Measurements from ENCODE around the gene CDH18.

CDH18 gene, protein sequence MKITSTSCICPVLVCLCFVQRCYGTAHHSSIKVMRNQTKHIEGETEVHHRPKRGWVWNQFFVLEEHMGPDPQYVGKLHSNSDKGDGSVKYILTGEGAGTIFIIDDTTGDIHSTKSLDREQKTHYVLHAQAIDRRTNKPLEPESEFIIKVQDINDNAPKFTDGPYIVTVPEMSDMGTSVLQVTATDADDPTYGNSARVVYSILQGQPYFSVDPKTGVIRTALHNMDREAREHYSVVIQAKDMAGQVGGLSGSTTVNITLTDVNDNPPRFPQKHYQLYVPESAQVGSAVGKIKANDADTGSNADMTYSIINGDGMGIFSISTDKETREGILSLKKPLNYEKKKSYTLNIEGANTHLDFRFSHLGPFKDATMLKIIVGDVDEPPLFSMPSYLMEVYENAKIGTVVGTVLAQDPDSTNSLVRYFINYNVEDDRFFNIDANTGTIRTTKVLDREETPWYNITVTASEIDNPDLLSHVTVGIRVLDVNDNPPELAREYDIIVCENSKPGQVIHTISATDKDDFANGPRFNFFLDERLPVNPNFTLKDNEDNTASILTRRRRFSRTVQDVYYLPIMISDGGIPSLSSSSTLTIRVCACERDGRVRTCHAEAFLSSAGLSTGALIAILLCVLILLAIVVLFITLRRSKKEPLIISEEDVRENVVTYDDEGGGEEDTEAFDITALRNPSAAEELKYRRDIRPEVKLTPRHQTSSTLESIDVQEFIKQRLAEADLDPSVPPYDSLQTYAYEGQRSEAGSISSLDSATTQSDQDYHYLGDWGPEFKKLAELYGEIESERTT

DNA sequence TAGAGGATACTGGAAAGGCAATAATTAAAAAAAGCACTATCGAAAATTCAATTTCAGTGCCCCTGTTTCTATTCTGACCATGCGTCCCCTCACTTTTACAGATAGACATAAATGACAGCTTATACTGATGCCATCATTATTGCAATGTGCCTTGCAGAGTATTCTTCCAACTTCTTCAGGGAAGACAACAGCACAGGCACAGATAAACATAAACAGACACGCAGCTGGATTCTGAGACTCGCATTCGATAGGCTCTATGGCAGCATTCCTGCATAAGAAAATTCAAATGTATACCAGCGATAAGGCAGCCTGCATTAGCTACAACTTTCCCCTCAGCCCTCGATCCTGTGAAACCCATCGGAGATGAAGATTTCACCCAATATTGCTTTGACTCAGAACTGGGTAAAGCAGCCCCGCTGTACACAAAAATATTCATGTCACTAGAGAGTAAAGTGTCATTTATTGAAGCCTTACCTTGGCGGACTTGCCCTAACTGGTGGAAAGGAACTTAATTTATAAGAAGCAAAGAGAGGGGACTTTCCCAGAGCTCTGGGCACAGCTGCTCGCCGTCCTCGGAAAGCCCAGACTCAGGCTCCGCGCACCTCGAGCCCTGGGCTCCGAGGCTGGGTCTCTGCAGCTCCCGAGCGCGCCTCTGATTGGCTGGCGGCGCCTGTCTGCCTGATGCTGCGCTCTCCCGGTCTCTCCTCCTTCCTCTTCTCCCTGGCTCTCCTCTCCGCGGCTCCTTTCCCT, at the start of gene CDH18:
Gene CDH18, minus strand, starts transcription at position 589 of the 750 bp plus-strand sequence. CDS start 149,214 bp downstream, outside the sequence.
- no peak for DNase-seq

GRCh38 chr5:20034717-20035116, 46.7 kb upstream of the CDH18 start:
- DNase-seq = no peak

- DNase-seq = no peak
These were observed 45.9 kb upstream of the CDH18 start for GRCh38 chr5:20033881-20034280.

DNA sequence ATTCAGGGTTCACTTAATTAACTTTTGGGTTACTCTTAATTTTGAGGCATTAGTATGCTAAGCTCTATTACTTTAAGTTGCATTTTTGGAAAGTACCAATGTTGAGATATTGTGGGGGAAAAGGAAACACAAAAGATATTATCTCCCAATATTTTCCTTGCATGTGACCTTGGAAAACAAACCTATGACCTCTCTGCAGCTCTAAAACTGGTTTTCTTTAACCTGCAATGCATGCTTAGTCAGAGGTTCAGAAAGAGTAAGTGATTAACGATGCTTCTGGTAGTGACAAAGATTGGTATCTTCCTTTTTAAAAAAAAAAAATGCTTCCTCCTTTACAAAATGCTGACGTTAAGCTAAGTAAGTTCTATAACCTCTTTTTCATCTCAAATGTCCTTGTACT, 44.9 kb upstream of the CDH18 start:
- no peak for DNase-seq

GRCh38 chr5:20030125-20030524, 42.1 kb upstream of the CDH18 start:
- no peak for DNase-seq

DNA sequence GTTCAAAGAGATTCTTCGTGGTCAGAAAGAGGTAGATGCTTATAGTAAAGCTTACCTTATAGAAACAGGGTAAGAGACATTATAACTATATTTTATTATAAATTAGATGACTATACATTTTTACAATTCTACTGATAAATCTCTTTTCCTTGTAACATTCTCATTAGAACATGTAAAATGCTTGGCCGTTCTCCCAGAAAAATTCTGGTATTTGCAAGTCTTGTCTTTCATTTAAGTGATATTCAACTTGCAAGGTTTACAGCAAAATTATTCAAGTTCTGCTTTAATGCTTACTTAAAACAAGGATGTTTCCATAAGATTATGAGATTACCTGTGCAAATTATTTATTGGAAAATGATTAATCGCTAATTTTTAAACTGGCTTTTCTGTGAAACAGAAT, 41.3 kb upstream of the CDH18 start:
- DNase-seq = no peak

GRCh38 chr5:20028506-20028905, 40.5 kb upstream of the CDH18 start:
- no peak for DNase-seq

GRCh38 chr5:20023686-20024180, 35.7 kb upstream of the CDH18 start:
- no peak for DNase-seq

GRCh38 chr5:20020247-20020646, 32.2 kb upstream of the CDH18 start:
- no peak for DNase-seq

DNA sequence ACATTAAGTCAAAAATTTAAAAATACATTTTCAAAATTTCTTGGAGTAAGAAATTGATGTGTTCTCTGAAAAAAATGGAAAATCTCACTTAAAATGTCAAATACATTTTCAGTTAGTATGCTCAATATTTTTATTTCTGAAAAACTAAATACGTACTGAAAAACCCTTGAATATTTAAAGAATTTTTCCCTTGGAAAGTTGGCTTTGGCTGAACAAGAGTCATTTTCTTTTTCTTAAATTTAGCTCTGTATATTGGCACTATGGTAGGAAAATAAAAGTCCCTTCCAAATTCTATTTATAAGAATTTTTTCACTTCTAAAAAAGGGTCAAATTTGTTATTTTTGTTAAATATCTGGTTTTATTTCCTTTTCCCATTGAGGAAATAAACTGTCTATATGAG, 29.0 kb upstream of the CDH18 start:
- no peak for DNase-seq

DNA sequence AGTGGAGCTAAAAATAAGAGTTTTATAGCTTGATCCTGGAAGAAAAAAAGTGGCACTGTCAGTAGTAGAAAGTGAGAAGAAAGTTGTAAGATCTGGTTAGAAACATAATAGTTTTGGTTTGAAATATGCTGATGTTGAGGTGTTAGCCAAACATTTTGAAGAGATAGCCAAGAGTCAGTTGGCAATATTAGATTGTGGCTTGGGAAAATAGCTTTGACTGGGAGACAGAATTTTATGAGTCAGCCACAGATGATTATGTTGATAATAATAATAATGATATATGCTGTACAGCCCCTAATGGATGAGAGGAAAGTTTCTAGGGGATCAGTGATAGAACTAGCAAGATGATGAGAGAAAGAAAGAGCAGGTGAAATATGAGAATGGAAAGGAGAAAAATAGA, 12.4 kb upstream of the CDH18 start:
- no peak for DNase-seq

DNA sequence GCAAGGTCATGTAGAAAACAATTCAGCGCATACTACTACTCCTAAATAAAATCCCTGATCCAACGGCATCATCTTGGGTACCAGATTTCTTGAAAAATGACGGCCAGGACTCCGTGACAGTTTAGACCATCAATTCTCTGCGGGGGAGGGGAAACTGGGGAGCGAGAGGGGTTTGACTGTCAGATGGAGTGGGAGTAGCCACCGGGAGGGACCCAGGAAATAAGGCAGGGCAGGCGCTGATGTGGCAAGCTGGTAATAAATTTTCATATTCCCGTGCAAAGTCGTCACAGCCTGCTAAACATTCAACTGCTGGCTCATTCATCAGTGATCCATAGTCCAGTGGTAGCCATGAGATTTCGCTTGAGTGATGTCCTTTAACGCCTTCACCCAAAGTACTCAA, 457 bp upstream of the CDH18 start:
- DNase-seq = no peak

GRCh38 chr5:19986806-19987205, 1.2 kb downstream of the CDH18 start:
- no peak for DNase-seq

DNA sequence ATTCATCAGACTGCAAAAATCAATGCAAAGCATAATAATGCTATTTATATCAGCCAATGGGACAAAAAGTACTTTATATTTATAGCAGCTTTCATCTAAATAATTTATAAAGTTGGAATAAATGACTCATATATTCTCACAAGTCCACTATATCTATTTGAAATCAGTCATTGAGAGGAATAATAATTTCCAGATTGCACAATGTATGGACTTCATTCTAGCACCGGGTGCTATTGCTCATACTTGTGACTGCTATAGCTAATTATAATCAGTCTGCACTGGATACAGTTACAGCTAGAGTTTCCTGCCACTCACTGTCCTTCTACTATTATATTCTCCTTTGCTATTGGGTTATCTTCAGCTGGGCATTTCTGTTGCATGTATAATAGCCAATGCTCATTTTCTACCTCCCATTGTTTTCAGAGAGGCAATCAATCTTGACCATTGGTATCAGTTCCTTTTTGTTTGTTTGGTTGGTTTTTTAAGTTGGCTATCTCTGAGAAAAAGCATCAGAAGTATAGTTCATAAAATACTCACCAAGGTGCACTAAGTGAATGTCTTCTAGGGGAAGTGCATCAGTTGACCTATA, 1.9 kb downstream of the CDH18 start:
- DNase-seq = no peak

- DNase-seq = no peak
These were observed 9.5 kb downstream of the CDH18 start for GRCh38 chr5:19978476-19978875.

- no peak for DNase-seq
These were observed 10.9 kb downstream of the CDH18 start for GRCh38 chr5:19977099-19977498.

GRCh38 chr5:19975795-19976194, 12.2 kb downstream of the CDH18 start:
- DNase-seq = no peak

GRCh38 chr5:19960451-19960850, 27.5 kb downstream of the CDH18 start:
- DNase-seq = no peak

DNA sequence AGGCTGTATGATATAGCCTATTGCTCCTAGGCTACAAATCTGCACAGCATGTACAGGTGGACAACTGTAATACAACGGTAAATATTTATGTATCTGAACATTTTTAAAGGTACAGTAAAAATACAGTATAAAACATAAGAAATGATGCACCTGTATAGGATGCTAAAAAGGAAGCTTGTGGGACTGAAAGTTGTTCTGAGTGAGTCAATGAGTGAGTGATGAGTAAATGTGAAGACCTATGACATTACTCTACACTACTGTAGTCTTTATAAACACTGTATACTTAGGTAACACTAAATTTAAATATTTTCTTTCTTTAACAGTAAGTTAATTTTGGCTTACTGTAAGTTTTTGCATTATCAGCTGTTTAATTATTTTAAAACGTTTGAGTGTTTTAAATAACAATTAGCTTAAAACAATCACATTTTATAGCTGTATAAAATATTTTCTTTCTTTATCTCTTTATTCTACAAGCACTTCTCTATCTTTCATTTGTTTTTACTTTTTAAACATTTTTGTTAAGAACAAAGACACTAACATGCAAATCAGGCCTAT, 28.1 kb downstream of the CDH18 start:
- DNase-seq = no peak

- no peak for DNase-seq
These were observed 37.1 kb downstream of the CDH18 start for GRCh38 chr5:19950897-19951296.

GRCh38 chr5:19940192-19940591, 47.8 kb downstream of the CDH18 start:
- no peak for DNase-seq

- DNase-seq = no peak
These were observed 57.5 kb downstream of the CDH18 start for GRCh38 chr5:19930451-19930850.

Data from stimulated activated CD4-positive, alpha-beta T cell treated with anti-CD3 and anti-CD28 coated beads, Interleukin-2, amount 100 ng/mL, for 24 hours (primary cell).